ENCODE measurements around the gene HOXD3.

HOXD3 gene

DNA sequence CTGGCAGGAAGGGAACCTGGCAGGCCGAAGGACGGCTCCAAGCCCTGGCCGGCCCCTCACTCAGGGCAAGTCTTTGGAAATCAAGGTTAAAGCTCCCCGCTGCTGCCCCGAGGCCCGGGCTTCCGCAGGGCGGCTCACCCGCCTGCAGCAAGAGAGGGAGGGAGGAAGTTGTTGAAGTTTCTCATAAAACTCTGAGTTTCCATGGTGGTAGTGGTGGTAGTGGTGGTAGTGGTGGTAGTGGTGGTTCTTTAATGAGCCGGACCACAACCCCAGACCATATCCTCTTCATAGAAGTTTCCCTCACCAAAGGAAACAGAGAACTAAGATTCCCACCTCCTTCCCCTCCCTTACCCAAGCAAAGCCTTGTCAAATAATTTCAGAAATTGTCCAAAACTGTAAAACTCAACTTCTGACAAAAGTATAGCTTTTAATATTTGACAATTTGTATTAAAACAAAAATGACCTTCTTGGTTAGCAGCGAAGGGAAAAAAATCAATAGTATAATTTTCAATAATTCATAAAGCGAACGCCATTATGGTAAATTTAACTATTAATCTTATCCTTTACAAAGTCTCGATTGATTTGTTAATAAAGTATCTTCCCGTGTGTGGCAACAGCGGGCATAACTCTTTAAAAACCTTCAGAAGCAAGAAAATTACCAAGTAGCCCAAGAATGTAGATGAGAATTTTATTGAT lies 42.0 kb upstream of the HOXD3 start:
- TF ChIP-seq ZBTB7A (IDR thresholded peaks at IDR 0.05; ENCODE audit: low read depth): no peak
- no peak for TF ChIP-seq CEBPB (IDR thresholded peaks at IDR 0.05)
- TF ChIP-seq TCF12 (IDR thresholded peaks at IDR 0.05; ENCODE audit: low read depth): no peak
- TF ChIP-seq NFIC (IDR thresholded peaks at IDR 0.05): no peak
- TF ChIP-seq, protein P1, sequence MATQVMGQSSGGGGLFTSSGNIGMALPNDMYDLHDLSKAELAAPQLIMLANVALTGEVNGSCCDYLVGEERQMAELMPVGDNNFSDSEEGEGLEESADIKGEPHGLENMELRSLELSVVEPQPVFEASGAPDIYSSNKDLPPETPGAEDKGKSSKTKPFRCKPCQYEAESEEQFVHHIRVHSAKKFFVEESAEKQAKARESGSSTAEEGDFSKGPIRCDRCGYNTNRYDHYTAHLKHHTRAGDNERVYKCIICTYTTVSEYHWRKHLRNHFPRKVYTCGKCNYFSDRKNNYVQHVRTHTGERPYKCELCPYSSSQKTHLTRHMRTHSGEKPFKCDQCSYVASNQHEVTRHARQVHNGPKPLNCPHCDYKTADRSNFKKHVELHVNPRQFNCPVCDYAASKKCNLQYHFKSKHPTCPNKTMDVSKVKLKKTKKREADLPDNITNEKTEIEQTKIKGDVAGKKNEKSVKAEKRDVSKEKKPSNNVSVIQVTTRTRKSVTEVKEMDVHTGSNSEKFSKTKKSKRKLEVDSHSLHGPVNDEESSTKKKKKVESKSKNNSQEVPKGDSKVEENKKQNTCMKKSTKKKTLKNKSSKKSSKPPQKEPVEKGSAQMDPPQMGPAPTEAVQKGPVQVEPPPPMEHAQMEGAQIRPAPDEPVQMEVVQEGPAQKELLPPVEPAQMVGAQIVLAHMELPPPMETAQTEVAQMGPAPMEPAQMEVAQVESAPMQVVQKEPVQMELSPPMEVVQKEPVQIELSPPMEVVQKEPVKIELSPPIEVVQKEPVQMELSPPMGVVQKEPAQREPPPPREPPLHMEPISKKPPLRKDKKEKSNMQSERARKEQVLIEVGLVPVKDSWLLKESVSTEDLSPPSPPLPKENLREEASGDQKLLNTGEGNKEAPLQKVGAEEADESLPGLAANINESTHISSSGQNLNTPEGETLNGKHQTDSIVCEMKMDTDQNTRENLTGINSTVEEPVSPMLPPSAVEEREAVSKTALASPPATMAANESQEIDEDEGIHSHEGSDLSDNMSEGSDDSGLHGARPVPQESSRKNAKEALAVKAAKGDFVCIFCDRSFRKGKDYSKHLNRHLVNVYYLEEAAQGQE (IDR thresholded peaks at IDR 0.05; ENCODE audit: low read depth): no peak
- TF ChIP-seq, protein P2, sequence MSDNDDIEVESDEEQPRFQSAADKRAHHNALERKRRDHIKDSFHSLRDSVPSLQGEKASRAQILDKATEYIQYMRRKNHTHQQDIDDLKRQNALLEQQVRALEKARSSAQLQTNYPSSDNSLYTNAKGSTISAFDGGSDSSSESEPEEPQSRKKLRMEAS (IDR thresholded peaks at IDR 0.05): no peak
- no peak for TF ChIP-seq EP300 (IDR thresholded peaks at IDR 0.05; ENCODE audit: borderline replicate concordance)
- no peak for TF ChIP-seq YY1 (IDR thresholded peaks at IDR 0.05; ENCODE audit: low read depth)
- TF ChIP-seq EGR1 (IDR thresholded peaks at IDR 0.05): no peak
- TF ChIP-seq, protein P3, sequence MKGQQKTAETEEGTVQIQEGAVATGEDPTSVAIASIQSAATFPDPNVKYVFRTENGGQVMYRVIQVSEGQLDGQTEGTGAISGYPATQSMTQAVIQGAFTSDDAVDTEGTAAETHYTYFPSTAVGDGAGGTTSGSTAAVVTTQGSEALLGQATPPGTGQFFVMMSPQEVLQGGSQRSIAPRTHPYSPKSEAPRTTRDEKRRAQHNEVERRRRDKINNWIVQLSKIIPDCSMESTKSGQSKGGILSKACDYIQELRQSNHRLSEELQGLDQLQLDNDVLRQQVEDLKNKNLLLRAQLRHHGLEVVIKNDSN (IDR thresholded peaks at IDR 0.05): no peak

DNA sequence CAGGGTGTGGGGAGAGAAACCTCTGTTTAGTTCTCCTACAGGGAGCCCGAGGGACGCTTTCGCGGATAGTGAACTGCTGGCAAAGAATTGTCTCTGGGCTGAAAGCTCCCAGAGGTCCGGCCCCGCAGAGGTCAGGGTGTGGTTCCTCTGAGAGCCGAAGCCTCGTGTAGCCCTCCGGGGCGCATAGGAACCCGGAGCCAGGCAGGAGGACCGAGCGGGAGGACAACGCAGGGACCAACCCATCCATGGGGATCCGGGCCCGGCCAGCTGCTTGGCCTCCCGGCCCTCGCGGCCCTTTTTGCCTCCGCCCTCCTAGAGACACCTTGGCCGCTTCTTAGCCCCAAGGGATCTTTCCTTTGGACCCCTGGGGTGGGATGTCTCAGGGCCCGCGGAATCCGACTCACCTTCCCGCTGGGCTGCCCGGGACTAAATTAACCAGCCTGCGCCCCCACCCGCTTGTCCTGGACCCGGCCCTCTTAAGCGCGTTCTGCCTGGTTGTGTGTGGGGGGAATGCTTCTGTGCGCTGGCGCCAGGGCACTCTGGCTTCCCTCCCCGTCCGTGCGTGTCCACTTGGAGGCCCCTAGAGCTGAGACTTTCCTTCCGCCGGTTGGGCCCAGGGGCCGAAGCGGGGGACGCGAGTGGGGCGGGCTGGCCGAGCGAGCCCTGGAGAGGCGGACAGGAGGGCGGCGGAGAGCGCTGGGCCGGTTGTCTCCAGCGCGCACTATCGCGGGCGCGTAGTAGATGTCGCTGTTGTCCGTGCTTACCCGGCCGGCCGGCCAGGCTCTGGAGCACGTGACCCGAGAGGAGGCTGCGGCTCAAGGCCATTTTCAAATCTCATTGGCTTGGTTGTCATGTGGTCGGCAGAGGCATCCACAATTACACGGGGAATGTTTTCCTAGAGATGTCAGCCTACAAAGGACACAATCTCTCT lies 41.0 kb upstream of the HOXD3 start, which contains the start of gene HOXD10:
HOXD10 (plus strand) TSS at position 896 of the 931 bp plus-strand sequence. CDS start 56 bp downstream, outside the sequence.
- TF ChIP-seq EP300 (IDR thresholded peaks at IDR 0.05; ENCODE audit: borderline replicate concordance) (no peak), CREB1 (IDR thresholded peaks at IDR 0.05; ENCODE audit: low read depth) (no peak), TEAD4 (IDR thresholded peaks at IDR 0.05) (no peak), NFIC (IDR thresholded peaks at IDR 0.05) (no peak), FOXM1 (IDR thresholded peaks at IDR 0.05; ENCODE audit: borderline replicate concordance, low read depth) (no peak), TAF1 (IDR thresholded peaks at IDR 0.05; ENCODE audit: low read depth) (no peak), CEBPB (IDR thresholded peaks at IDR 0.05) (no peak), EGR1 (IDR thresholded peaks at IDR 0.05) (no peak)
- TF ChIP-seq, protein P1 (IDR thresholded peaks at IDR 0.05; ENCODE audit: low read depth): no peak
- TF ChIP-seq, protein P2 (IDR thresholded peaks at IDR 0.05): no peak

DNA sequence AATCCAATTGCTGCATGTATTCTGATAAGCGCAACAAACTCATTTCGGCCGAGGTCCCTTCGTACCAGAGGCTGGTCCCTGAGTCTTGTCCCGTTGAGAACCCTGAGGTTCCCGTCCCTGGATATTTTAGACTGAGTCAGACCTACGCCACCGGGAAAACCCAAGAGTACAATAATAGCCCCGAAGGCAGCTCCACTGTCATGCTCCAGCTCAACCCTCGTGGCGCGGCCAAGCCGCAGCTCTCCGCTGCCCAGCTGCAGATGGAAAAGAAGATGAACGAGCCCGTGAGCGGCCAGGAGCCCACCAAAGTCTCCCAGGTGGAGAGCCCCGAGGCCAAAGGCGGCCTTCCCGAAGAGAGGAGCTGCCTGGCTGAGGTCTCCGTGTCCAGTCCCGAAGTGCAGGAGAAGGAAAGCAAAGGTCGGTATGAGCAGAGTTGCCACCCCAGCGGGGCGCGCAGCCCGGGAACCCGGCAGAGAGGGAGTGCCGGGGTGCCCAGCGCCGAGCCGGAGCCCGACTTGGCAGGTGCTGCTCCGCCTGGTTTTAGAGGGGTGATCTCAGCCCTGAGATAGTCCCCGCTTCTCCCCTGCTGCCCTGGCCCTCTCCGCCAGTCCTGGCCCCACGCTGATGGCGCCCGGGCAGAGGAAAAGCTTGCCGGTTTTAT lies 39.8 kb upstream of the HOXD3 start:
- TF ChIP-seq CREB1 (IDR thresholded peaks at IDR 0.05; ENCODE audit: low read depth) (no peak), ZBTB7A (IDR thresholded peaks at IDR 0.05; ENCODE audit: low read depth) (no peak), YY1 (IDR thresholded peaks at IDR 0.05; ENCODE audit: low read depth) (no peak), TAF1 (IDR thresholded peaks at IDR 0.05; ENCODE audit: low read depth) (no peak), NFIC (IDR thresholded peaks at IDR 0.05) (no peak), RAD21 (IDR thresholded peaks at IDR 0.05; ENCODE audit: low read depth) (no peak), CEBPB (IDR thresholded peaks at IDR 0.05) (no peak), TCF12 (IDR thresholded peaks at IDR 0.05; ENCODE audit: low read depth) (no peak), TEAD4 (IDR thresholded peaks at IDR 0.05) (no peak), FOXM1 (IDR thresholded peaks at IDR 0.05; ENCODE audit: borderline replicate concordance, low read depth) (no peak), EP300 (IDR thresholded peaks at IDR 0.05; ENCODE audit: borderline replicate concordance) (no peak), EGR1 (IDR thresholded peaks at IDR 0.05) (no peak)
- TF ChIP-seq, protein P2 (IDR thresholded peaks at IDR 0.05): no peak
- TF ChIP-seq, protein P1 (IDR thresholded peaks at IDR 0.05; ENCODE audit: low read depth): no peak
- TF ChIP-seq, protein P3 (IDR thresholded peaks at IDR 0.05): no peak
